Adipose tissue (tissue), 3 donors: ENCODE measurements around the gene CLEC18C. TPM values are rescaled to one million over a fixed set of nuclear protein-coding genes. Genes with fewer than 3 reads are reported as not detected.
"Not testable (repeated sequence)": the region's sequence is repeated elsewhere in the genome, so short reads cannot be mapped to it uniquely, and the experiment has no call there.

ENCODE experiments used
- H3K27ac ChIP-seq: one replicate; pipeline ENCODE4 v1.5.1; 2013; ENCODE audit warnings: low read depth, low read length
- WGBS, 3 donors: extraction: QIAGEN DNeasy Blood & Tissue Kit; methylation state at CpG; one replicate each; pipeline ENCODE4 v1.1.7; 2013; 5-methylcytosine and 5-hydroxymethylcytosine counted together
- polyA plus RNA-seq, 3 donors: library from polyadenylated mRNA; stranded (reverse); fragments of 200-250 nt; gene quantifications; one replicate each; pipeline ENCODE4 v1.2.3, GENCODE V29; 2013
- donor health status: healthy with polysubstance abuse.
- donor health status: Bipolar disorder and iron deficiency.
- donor health status: healthy.

Gene CLEC18C
- polyA plus RNA-seq, 3 donors = 0.01 to 0.10 TPM; not detected in 1

- 89 to 94% (median 91%) methylated on average over 9 of the region's 9 CpGs for WGBS, 3 donors
- H3K27ac ChIP-seq = not testable (repeated sequence)
Measured at GRCh38 chr16:70199170-70199569, 25.6 kb downstream of the CLEC18C start.

GRCh38 chr16:70200063-70200462 lies 26.5 kb downstream of the CLEC18C start:
- H3K27ac ChIP-seq = not testable (repeated sequence)
- WGBS, 3 donors = 86 to 89% (median 87%) methylated on average over 8 of the region's 8 CpGs

GRCh38 chr16:70203508-70203907 lies 29.9 kb downstream of the CLEC18C start:
- WGBS, 3 donors = 69 to 86% (median 85%) methylated on average over 3 to 4 of the region's 7 CpGs
- H3K27ac ChIP-seq = not testable (repeated sequence)

DNA sequence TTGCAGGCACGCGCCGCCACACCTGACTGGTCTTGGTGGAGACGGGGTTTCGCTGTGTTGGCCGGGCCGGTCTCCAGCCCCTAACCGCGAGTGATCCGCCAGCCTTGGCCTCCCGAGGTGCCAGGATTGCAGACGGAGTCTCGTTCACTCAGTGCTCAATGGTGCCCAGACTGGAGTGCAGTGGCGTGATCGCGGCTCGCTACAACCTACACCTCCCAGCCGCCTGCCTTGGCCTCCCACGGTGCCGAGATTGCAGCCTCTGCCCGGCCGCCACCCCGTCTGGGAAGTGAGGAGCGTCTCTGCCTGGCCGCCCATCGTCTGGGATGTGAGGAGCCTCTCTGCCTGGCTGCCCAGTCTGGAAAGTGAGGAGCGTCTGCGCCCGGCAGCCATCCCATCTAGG lies 30.4 kb downstream of the CLEC18C start:
- not testable (repeated sequence) for H3K27ac ChIP-seq
- WGBS, 3 donors = 98 to 100% (median 99%) methylated on average over 9 to 18 of the region's 29 CpGs

GRCh38 chr16:70204668-70205405 lies 31.2 kb downstream of the CLEC18C start:
- WGBS, 3 donors = 95 to 98% (median 95%) methylated on average over 7 to 38 of the region's 46 CpGs
- H3K27ac ChIP-seq = not testable (repeated sequence)

GRCh38 chr16:70206382-70206781 lies 32.8 kb downstream of the CLEC18C start:
- 74 to 96% (median 96%) methylated on average over 5 to 6 of the region's 6 CpGs for WGBS, 3 donors
- H3K27ac ChIP-seq = not testable (repeated sequence)

GRCh38 chr16:70218586-70218985 lies 45.0 kb downstream of the CLEC18C start:
- WGBS, 3 donors = 81 to 97% (median 89%) methylated on average over 1 to 2 of the region's 2 CpGs
- H3K27ac ChIP-seq = not testable (repeated sequence)

DNA sequence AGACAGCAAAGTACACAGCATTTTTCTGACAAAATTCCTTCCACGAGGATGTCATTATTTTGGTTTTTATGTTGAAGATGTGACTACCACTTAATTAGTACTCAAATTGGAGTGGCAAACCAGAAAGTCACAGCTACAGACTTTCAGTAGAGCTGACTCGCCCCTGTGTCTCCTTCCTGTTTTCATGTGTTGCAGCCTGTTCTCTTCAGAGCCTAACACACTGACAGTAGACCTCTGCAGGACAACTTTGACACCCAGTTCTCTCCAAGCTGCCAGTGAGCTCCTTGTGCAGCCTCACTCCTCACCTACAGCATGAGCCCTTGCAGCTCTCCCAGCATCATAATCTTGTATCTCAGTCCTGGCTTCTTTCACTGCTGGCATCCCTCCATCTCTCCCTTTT lies 49.0 kb downstream of the CLEC18C start:
- 55 to 76% (median 65%) methylated on average over 1 to 2 of the region's 2 CpGs for WGBS, 3 donors
- H3K27ac ChIP-seq = not testable (repeated sequence)

DNA sequence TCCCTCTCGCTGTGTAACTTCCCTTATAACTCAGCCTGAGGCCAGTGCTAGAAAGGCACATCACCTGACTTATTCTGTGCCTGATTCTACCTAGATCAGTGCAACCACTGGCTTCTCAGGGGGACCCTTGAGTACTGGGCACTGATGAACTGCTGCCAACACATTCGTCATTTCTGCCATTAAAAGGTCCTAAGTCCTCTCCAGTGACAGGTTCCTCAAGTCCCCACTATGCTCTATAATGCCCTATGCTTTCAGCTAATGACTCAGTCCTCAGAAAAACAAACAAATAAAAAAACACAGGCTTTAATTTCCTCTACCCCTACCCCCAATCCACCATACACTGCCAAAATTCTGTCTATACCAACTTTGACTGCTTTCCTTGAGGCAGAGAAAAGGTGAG lies 49.6 kb downstream of the CLEC18C start:
- 60 to 95% (median 83%) methylated on average over 1 of the region's 2 CpGs for WGBS, 3 donors
- H3K27ac ChIP-seq = not testable (repeated sequence)

DNA sequence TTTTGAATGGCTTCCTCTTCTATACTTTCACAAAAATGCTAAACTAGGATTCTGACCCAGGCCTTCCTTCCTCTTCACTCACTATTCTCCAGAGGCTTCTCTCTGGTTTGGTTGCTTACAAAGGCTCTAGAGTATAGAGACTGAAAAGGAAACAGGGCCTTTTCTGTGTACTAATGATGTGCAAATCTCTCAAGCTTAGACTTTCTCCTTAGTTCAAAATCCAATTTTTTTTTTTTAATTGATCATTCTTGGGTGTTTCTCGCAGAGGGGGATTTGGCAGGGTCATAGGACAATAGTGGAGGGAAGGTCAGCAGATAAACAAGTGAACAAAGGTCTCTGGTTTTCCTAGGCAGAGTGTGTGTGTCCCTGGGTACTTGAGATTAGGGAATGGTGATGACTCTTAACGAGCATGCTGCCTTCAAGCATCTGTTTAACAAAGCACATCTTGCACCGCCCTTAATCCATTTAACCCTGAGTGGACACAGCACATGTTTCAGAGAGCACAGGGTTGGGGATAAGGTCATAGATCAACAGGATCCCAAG lies 50.5 kb downstream of the CLEC18C start:
- not testable (repeated sequence) for H3K27ac ChIP-seq
- WGBS, 3 donors = 52 to 73% (median 72%) methylated on average over 1 of the region's 3 CpGs

- not testable (repeated sequence) for H3K27ac ChIP-seq
- WGBS, 3 donors = 96 to 98% (median 98%) methylated on average over 11 to 17 of the region's 24 CpGs
Measured at GRCh38 chr16:70224645-70225044, 51.1 kb downstream of the CLEC18C start.

DNA sequence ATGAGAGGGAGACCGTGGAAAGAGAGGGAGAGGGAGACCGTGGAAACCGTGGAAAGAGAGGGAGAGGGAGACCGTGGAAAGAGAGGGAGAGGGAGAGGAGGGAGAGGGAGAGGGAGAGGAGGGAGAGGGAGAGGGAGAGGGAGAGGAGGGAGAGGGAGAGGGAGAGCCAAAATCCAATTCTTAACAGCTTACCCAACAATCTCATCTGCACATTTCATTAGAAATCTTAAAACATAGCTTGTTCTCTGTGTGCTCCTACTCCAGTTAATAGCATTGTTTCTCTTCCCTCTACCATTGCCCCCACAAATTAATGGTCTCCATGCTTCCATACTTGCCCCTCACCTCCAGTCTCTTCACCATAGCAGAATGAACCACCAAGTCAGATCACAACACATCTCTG lies 51.8 kb downstream of the CLEC18C start:
- whole genome bisulfite sequencing, 3 donors = 96% methylated on average over 4 of the region's 4 CpGs; no CpG with 5 or more reads in 2 of the 3 donors
- H3K27ac ChIP-seq = not testable (repeated sequence)

GRCh38 chr16:70226024-70226423 lies 52.4 kb downstream of the CLEC18C start:
- not testable (repeated sequence) for H3K27ac ChIP-seq

DNA sequence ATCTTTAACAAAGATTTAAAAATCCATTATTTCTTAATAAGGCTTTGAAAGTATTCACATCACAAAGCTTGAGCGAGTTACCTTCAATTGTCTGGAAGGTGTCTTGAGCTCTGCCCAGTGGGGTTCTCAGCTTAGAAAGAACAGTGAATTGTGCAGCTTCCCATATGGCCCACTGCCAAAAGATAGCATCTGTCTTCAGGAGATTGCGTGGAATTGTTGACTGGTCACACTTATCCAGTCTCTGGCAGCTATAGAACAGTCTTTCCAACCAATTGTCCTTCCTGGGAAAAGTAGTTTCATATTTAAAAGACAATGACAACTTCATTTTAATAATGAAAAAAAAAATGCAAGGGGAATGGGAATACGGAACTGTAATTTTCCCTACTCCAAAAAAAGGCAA lies 58.2 kb downstream of the CLEC18C start:
- H3K27ac ChIP-seq = not testable (repeated sequence)
- 66 to 77% (median 70%) methylated on average over 2 of the region's 3 CpGs for WGBS, 3 donors

Other genes starting within 250 kb of the CLEC18C start
- 1 to 10 TPM in 1 of 3 donors, under 1 TPM in 2; 0.67 to 1.1 (median 0.89) TPM for gene CLEC18A, start 222.5 kb upstream of the CLEC18C start, polyA plus RNA-seq
- gene PDPR, start 59.5 kb upstream of the CLEC18C start, polyA plus RNA-seq = 10 to 100 TPM in 1 of 3 donors, 1 to 10 TPM in 2; 4.7 to 10.7 (median 5.4) TPM
- 10 to 100 TPM in 1 of 3 donors, 1 to 10 TPM in 2; 5.5 to 10.2 (median 9.1) TPM for gene EXOSC6, start 78.2 kb downstream of the CLEC18C start, polyA plus RNA-seq
- gene AARS1, start 115.7 kb downstream of the CLEC18C start, polyA plus RNA-seq = 10 to 100 TPM; 35.2 to 61.1 (median 39.0) TPM
- 10 to 100 TPM; 13.2 to 24.2 (median 21.1) TPM for gene DDX19B, start 125.4 kb downstream of the CLEC18C start, polyA plus RNA-seq
- 10 to 100 TPM; 14.0 to 34.5 (median 25.0) TPM for gene DDX19A, start 173.1 kb downstream of the CLEC18C start, polyA plus RNA-seq